Heart left ventricle (tissue), 13 donors: ENCODE data around the gene PTPRD.

Source experiments
- CTCF ChIP-seq, 12 donors: fragments of 200-600 bp; sonication (generic) in 4 of 12; IDR thresholded peaks; one replicate each; pipeline versions ENCODE4 v1.5.0 to v1.8.0; 2018 to 2022; ENCODE audit warnings: antibody characterized with exemption in 12 of 12, mild to moderate bottlenecking in 5 of 12
- POLR2A ChIP-seq, 2 donors: fragments of 450-650 bp; IDR thresholded peaks; one replicate each; pipeline ENCODE4 v1.6.1; 2017; ENCODE audit warnings: antibody characterized with exemption in 2 of 2, mild to moderate bottlenecking in 2 of 2, moderate library complexity in 2 of 2
- donor health status: ischemic (EF 13 %, LVEDD 7.1; RV severe dilation, severe dysfunction).
- donor health status: DM: no; HTN: yes; CAD: no.
- donor health status: DM: no; HTN: no; CAD: no.
- donor health status: ischemic (EF 25% LVEDD 6.9; RV normal size, moderate dysfunction).
- donor health status: ischemic (EF 25% LVEDD 5.7; RV mildly dilated, moderate dysfunction).
- donor health status: ischemic (EF 35%, LVEDD 5.7; RV mildly dilated, moderate dysfunction).
- donor health status: nonischemic (EF 11% LVEDD 7.7; RV severe dilation, severe dysfunction).
- donor health status: DM: yes; HTN: yes; CAD: no.
- donor health status: PGD.
- donor health status: ischemic (EF 29% LVEDD 5.4; RV normal size, mild dysfunction).
- donor health status: nonischemic (EF 23%, LVEDD 6.1; RV moderate dilation, normal function).

DNA sequence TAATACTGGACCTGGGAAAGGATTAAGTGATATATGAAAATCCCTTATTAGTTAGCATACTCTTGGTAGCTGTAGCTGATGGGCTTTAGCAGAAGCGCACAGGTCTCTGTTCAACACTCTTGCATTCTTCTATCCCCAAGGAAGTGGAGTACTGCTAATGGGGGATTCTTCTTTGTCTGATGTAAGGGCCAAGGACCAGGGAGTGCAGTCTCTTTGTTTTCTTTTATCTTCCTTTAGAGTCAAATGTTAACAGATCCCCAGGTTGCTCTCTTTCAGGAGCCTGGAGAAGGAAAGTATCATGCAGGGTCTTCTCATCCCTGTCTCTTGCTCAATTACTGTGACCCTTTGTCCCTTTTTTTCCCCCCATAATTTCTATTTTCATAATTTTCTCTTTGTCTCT is 1666.3 kb downstream of the PTPRD start:
- TF ChIP-seq POLR2A (IDR thresholded peaks at IDR 0.05) (no peak), CTCF (IDR thresholded peaks at IDR 0.05) (no peak)
